ENCODE results near the gene NUP88. TPM values are rescaled to one million over a fixed set of nuclear protein-coding genes. Genes with fewer than 3 reads are reported as not detected.

NUP88 gene
- total and polyA plus RNA-seq, 10 of the 15 experiments (the other 5 are each of a cell fraction or from before 2014, with no cell fraction given), result 110 to 244 (median 188) TPM

DNA sequence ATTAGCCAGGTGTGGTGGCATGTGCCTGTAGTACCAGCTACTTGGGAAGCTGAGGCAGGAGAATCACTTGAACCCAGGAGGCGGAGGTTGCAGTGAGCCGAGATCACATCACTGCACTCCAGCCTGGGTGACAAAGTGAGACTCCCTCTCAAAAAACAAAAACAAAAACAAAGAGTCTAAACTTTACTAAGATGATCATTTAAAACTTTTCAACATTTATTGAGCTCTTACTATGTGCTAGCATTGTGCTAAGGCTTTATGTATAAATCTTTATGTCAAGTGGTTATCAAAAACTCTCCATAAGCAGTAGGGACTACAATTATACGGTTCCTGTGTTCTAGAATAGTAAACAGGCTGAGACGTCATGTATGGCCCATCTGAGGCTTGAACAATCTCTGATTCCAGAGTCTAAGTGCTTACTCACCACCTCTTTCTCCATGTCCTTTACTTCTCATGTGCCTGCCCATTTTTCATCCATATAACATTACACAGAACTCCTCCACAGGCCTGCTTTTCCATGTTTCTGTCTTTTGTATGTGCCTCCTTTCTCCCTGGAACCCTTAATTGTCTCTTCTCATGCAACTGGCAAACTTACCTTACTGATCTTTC lies 66.7 kb downstream of the NUP88 start:
- no peaks in the 10 kb centered on the region for H3K9me3 ChIP-seq (replicated peaks; ENCODE audit: control insufficient read depth, insufficient read depth, low read length)
- H3K79me2 ChIP-seq (ENCODE audit: control insufficient read depth, insufficient read depth, low read length), result no peaks in the 10 kb centered on the region
- no peaks in the 10 kb centered on the region for H3K4me1 ChIP-seq (ENCODE audit: control insufficient read depth, insufficient read depth, low read length)
- in situ Hi-C loops (cut with MboI), result no loop called here
- no peak for FAIRE-seq
- RAD21 ChIA-PET (ENCODE audit: unreplicated experiment), result no interaction called here
- 98% methylated on average over 4 of the region's 4 CpGs for WGBS (ENCODE audit: insufficient coverage, insufficient replicate concordance, low lambda C conversion rate, missing lambda C conversion rate)
- H2AFZ ChIP-seq (ENCODE audit: control insufficient read depth, low read depth, low read length), result no peak overlapping the region
- H3K4me2 ChIP-seq (ENCODE audit: control insufficient read depth, insufficient read depth), result no peak overlapping the region
- SMC1A ChIA-PET (ENCODE audit: uncharacterized antibody, unreplicated experiment), result interaction anchor here (0.5 to 1.6 kb wide), 2 partner anchors 19 to 23 kb away, joined by 3 to 4 read pairs; no protein-coding TSS in a partner anchor
- no peak for TF ChIP-seq RUNX3 (IDR thresholded peaks at IDR 0.05; ENCODE audit: low read length)
- no peak for TF ChIP-seq POU2F2 (IDR thresholded peaks at IDR 0.05; ENCODE audit: borderline replicate concordance, low read depth, low read length)
- no peak for TF ChIP-seq RAD51 (IDR thresholded peaks at IDR 0.05)
- TF ChIP-seq MYC (IDR thresholded peaks at IDR 0.05; ENCODE audit: insufficient read depth, insufficient read length, insufficient replicate concordance, low read length, severe bottlenecking), result no peak
- no peak for TF ChIP-seq TCF12 (IDR thresholded peaks at IDR 0.05; ENCODE audit: low read depth, low read length)
- TF ChIP-seq LARP7 (IDR thresholded peaks at IDR 0.05), result no peak
- TF ChIP-seq ZNF384 (IDR thresholded peaks at IDR 0.05; ENCODE audit: borderline replicate concordance, low read depth, low read length), result no peak
- peaks cover 7 to 32% of the 10 kb centered on the region in 2 experiments for H3K36me3 ChIP-seq (ENCODE audit: control insufficient read depth in 2 of 2, insufficient read depth in 2 of 2, low read length in 1 of 2)
- H3K27me3 ChIP-seq (replicated peaks in 1 of 2; ENCODE audit: control insufficient read depth in 2 of 2, insufficient read depth in 2 of 2, low read length in 1 of 2), result no peaks in the 10 kb centered on the region
- BruUV-seq (replicated peaks), result no TSS peak
- H3K9ac ChIP-seq (ENCODE audit: control insufficient read depth, insufficient read depth, low read length), result no peak overlapping the region
- no peak overlapping the region for H3K27ac ChIP-seq (ENCODE audit: control insufficient read depth, insufficient read depth)
- no peak overlapping the region for H3K4me3 ChIP-seq
- intact Hi-C loops (cut with micrococcal nuclease; ENCODE audit: unreplicated experiment), result no loop called here
- CTCF ChIA-PET, result no interaction called here
- ATAC-seq, result no peak
- POLR2A ChIA-PET, result no interaction called here
- no peak for DNase-seq (ENCODE audit: low read depth, low spot score)
- no peaks in the 10 kb centered on the region for H4K20me1 ChIP-seq (ENCODE audit: control insufficient read depth, insufficient read depth)

DNA sequence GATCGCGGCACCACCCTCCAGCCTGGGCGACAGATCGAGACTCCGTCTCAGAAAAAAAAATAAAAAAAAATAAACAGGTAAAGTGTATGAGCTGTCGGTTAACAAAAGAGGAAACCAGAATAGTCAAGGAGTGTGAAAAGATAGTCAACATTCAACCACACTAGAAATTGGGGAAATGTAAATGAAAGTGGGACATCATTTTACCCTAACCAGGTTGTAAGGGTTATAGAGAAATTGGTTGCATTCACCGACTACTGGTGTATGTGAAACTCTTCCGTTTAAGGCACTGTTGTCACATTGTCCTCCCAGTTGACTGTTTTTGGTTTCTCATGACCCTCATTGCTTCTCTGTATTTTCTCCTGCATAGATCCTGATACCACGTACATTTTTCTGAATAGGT lies 74.5 kb downstream of the NUP88 start:
- in situ Hi-C loops (cut with MboI), result no loop called here
- SMC1A ChIA-PET (ENCODE audit: uncharacterized antibody, unreplicated experiment), result interaction anchor here (0.8 to 1.4 kb wide), 2 partner anchors 60 to 68 kb away, joined by 3 to 4 read pairs; no protein-coding TSS in a partner anchor
- H2AFZ ChIP-seq (ENCODE audit: control insufficient read depth, low read depth, low read length), result no peak overlapping the region
- H3K9ac ChIP-seq (ENCODE audit: control insufficient read depth, insufficient read depth, low read length), result no peak overlapping the region
- intact Hi-C loops (cut with micrococcal nuclease; ENCODE audit: unreplicated experiment), result no loop called here
- no peaks in the 10 kb centered on the region for H3K79me2 ChIP-seq (ENCODE audit: control insufficient read depth, insufficient read depth, low read length)
- H3K4me1 ChIP-seq (ENCODE audit: control insufficient read depth, insufficient read depth, low read length), result no peaks in the 10 kb centered on the region
- ATAC-seq, result no peak
- H4K20me1 ChIP-seq (ENCODE audit: control insufficient read depth, insufficient read depth), result no peaks in the 10 kb centered on the region
- RAD21 ChIA-PET (ENCODE audit: unreplicated experiment), result interaction anchor here (1.2 kb wide), 1 partner anchor 96 kb away, joined by 3 read pairs; no protein-coding TSS in a partner anchor
- CTCF ChIA-PET, result no interaction called here
- no peak overlapping the region for H3K4me2 ChIP-seq (ENCODE audit: control insufficient read depth, insufficient read depth)
- no peak for FAIRE-seq
- H3K36me3 ChIP-seq (ENCODE audit: control insufficient read depth in 2 of 2, insufficient read depth in 2 of 2, low read length in 1 of 2), result peaks cover 1 to 12% of the 10 kb centered on the region in 2 experiments; a peak in 2 of 4 replicates
- H3K4me3 ChIP-seq, result no peak overlapping the region
- H3K27me3 ChIP-seq (replicated peaks in 1 of 2; ENCODE audit: control insufficient read depth in 2 of 2, insufficient read depth in 2 of 2, low read length in 1 of 2), result no peaks in the 10 kb centered on the region
- no peak for DNase-seq (ENCODE audit: low read depth, low spot score)
- no peaks in the 10 kb centered on the region for H3K9me3 ChIP-seq (replicated peaks; ENCODE audit: control insufficient read depth, insufficient read depth, low read length)
- 94% methylated on average over 9 of the region's 9 CpGs for WGBS (ENCODE audit: insufficient coverage, insufficient replicate concordance, low lambda C conversion rate, missing lambda C conversion rate)
- no peak overlapping the region for H3K27ac ChIP-seq (ENCODE audit: control insufficient read depth, insufficient read depth)
- no peak for TF ChIP-seq ZNF217 (IDR thresholded peaks at IDR 0.05)
- no peak for TF ChIP-seq DPF2 (IDR thresholded peaks at IDR 0.05)
- TF ChIP-seq, protein P1, sequence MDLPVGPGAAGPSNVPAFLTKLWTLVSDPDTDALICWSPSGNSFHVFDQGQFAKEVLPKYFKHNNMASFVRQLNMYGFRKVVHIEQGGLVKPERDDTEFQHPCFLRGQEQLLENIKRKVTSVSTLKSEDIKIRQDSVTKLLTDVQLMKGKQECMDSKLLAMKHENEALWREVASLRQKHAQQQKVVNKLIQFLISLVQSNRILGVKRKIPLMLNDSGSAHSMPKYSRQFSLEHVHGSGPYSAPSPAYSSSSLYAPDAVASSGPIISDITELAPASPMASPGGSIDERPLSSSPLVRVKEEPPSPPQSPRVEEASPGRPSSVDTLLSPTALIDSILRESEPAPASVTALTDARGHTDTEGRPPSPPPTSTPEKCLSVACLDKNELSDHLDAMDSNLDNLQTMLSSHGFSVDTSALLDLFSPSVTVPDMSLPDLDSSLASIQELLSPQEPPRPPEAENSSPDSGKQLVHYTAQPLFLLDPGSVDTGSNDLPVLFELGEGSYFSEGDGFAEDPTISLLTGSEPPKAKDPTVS (IDR thresholded peaks at IDR 0.05; ENCODE audit: low read depth, low read length), result no peak
- TF ChIP-seq SMAD1 (IDR thresholded peaks at IDR 0.05; ENCODE audit: low read depth, partially characterized antibody), result no peak
- TF ChIP-seq, protein P2, sequence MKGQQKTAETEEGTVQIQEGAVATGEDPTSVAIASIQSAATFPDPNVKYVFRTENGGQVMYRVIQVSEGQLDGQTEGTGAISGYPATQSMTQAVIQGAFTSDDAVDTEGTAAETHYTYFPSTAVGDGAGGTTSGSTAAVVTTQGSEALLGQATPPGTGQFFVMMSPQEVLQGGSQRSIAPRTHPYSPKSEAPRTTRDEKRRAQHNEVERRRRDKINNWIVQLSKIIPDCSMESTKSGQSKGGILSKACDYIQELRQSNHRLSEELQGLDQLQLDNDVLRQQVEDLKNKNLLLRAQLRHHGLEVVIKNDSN (IDR thresholded peaks at IDR 0.05; ENCODE audit: borderline replicate concordance, extremely low read length, insufficient read depth, low read depth, low read length), result no peak
- POLR2A ChIA-PET, result no interaction called here
- no TSS peak for BruUV-seq (replicated peaks)

Data from GM12878 (cell line).